Stomach (tissue), 4 donors: ENCODE measurements around the gene PDS5A.

ENCODE experiments used
- POLR2AphosphoS5 ChIP-seq, 3 donors: sonication (generic); formaldehyde crosslinking; IDR thresholded peaks; one replicate each; pipeline ENCODE4 v1.6.1; 2016; ENCODE audit warnings: antibody characterized with exemption in 3 of 3
- TF ChIP-seq, protein P1 (sequence below), 7 experiments: fragments of 450-650 bp in 4 of 7; fragments of 200-600 bp in 3 of 7; sonication (generic) in 3 of 7; IDR thresholded peaks; one replicate each; pipeline ENCODE4 v1.5.1; 2016 to 2019; ENCODE audit warnings: antibody characterized with exemption in 7 of 7, control low read depth in 2 of 7, mild to moderate bottlenecking in 1 of 7

DNA sequence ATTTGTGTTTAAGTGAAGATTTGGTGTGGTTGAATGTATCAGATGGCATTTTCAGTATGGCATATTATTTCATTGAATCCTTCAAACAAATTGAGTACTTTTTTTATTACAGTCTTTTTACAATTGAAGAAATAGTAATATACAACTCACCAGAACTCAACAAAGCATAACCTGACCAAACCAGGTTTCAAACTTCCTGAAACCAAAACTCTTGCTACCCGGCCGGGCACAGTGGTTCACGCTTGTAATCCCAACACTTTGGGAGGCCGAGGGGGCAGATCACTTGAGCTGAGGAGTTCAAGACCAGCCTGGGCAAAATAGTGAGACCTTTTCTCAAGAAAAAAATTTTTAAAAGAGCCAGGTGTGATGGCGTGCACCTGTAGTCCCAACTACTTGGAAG is 185.6 kb downstream of the PDS5A start:
- no peak for TF ChIP-seq POLR2AphosphoS5 (IDR thresholded peaks at IDR 0.05)
- TF ChIP-seq, protein P1, sequence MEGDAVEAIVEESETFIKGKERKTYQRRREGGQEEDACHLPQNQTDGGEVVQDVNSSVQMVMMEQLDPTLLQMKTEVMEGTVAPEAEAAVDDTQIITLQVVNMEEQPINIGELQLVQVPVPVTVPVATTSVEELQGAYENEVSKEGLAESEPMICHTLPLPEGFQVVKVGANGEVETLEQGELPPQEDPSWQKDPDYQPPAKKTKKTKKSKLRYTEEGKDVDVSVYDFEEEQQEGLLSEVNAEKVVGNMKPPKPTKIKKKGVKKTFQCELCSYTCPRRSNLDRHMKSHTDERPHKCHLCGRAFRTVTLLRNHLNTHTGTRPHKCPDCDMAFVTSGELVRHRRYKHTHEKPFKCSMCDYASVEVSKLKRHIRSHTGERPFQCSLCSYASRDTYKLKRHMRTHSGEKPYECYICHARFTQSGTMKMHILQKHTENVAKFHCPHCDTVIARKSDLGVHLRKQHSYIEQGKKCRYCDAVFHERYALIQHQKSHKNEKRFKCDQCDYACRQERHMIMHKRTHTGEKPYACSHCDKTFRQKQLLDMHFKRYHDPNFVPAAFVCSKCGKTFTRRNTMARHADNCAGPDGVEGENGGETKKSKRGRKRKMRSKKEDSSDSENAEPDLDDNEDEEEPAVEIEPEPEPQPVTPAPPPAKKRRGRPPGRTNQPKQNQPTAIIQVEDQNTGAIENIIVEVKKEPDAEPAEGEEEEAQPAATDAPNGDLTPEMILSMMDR (IDR thresholded peaks at IDR 0.05), result no peak
